ENCODE results near the gene MYCL.
"Not testable (repeated sequence)": the region's sequence is repeated elsewhere in the genome, so short reads cannot be mapped to it uniquely, and the experiment has no call there.

The MYCL gene

DNA sequence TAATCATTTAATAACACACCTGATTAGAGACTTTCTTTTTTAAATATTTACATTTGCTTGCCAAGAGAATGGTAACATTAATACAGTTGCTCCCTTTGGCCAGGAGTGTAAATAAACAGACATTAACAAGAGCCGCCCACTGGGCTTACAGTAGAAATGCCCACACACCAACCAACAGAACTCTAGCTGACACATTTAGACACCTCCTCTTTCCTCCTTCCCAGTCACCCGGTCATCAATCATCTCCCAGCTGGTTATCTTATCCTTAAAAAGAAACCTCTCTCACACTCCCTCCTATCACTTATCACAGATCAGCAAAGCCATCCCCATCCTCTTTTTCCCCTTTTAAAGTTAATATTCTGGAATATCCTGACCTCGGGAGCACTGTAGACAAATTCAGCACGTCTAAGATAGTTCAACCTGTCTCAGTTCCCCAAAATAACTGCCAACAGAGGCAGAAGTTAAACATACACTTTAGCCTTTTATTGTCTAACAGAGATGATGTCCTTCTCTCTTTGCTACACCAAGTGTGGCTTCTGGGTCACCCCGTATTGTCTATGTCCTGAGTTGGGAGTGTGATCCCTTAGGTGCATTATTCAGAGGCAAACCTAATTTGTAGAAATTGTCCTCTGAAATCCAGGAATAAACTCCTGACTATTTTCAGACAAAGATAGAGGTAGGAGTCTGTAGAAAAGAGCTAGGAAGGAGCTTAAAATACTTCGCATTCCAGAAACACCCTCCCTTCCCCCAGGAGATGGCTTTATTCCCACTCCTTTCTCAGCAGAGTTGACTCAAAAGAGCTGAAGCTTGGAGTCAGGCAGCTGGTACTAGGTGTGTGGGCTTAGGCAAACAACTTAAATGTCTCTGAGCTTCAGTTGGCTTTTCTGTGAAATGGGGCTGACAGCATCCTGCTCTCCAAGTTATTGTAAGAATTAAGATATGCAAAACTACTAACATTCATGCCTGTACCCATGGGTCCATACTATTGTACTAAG lies 8.8 kb downstream of the MYCL start:
- peak in 20 of 58 donors; percentile 3 to 74 (median 33) for DNase-seq

GRCh38 chr1:39890880-39891279 lies 10.8 kb downstream of the MYCL start:
- DNase-seq, result no peak

DNA sequence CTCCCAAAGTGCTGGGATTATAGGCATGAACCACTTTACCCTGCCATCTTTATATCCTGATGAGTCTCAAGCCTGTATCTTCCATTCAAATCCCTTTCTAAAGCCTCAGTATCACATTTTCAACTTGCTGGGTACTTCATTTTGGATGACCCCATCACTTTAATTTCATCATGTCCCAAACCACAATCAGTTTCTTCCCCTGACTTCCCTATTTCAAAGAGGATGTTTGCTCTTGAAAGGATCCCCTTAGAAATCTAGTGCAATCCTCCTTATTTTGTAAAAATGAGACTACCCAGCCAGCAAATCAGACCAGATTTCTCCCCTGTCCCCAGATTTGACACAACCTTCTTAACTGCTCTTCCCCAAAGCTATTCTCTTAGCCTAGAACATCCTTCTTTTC lies 11.4 kb downstream of the MYCL start:
- DNase-seq, result no peak

GRCh38 chr1:39886757-39887231 lies 14.9 kb downstream of the MYCL start:
- DNase-seq, result peak in 12 of 58 donors; percentile 7 to 74 (median 24)

- no peak for DNase-seq
Measured at GRCh38 chr1:39885516-39885915, 16.2 kb downstream of the MYCL start.

DNA sequence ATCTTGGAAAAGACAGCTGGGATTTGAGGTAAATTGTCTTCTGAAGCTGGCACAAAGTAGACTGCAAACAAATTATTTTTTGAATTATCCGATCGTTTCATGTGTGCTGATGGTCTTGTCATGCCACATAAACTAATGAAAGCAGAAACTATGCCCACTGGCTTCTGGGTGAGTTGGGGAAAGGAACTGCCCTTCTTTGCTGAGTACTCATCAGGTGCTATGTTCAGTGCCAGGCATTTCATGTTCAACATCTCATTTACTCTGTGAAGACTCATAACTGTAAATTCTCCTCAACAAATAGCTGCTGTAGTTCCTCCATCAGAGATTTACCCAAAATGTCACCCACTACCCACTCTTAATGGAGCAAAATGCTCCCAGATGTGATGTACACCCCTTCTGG lies 19.6 kb downstream of the MYCL start:
- no peak for DNase-seq

DNA sequence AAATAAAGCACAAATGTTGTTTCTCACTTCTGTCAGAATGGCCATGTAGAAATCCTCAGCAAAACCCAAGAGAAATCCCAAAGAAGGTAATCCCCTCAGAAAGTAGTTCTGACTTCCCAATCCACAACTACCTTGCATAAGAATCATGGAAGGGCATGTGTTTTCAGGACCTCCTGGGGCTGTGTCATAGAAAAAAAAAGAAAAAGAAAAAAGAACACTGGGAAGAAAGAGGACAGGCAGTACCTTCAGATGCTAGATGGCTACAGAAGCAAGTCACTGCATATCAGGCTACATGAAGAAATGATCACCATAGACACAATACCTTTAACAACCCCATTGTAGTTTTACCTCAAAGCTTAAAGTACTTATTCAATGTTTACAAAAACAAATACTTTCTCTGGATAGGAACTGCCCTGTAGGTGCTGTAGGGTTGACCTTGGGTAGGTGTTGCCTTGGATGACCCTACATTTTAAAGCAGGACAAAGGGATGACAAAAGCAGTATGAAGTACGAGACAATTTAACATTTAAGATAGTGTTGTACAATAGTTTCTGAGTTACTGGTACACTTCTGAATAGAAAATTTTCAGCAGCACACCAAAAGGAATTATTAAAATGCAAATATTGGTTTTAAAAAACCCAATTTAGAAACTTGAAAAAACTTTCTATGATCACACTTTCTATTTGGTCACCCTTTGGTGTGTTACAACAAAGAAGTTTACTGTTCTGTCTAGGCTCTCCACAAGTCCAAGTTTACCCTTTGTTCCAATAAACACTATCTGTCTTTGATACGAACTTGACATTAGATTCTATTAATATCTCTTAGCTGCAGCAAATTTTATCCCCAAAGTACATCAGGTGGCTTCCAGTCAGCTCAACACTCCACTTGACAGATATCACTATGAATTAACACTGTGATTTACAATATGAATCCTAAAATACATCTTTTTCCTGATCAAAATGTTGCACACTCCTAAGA lies 23.4 kb downstream of the MYCL start:
- no peak for DNase-seq

DNA sequence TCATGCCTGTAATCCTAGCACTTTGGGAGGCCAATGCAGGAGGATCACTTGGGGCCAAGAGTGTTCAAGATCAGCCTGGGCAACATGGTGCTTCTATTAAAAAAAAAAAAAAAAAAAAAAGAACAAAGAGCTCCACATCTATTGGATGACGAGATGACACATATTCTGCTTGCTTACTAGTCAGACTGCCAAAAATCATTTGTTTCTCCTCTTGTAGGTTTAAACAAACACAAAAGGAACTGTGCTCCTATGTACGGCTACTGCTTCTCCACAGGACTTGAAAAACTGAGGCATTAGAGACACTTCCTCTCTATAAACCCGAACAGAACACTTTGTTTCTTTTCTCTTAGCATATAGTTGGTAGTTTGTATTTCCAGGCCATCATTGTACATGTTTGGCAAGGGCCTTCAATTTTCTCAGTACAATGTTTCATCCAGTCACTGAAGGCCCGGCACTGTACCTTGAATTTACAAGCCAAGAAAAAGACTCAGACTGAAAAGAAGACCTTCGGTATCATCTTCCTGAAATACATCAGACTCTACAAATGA lies 24.4 kb downstream of the MYCL start:
- DNase-seq, result no peak

GRCh38 chr1:39876144-39876543 lies 25.6 kb downstream of the MYCL start:
- DNase-seq, result peak in 1 of 58 donors; percentile 10

GRCh38 chr1:39872698-39873097 lies 29.0 kb downstream of the MYCL start:
- DNase-seq, result no peak

DNA sequence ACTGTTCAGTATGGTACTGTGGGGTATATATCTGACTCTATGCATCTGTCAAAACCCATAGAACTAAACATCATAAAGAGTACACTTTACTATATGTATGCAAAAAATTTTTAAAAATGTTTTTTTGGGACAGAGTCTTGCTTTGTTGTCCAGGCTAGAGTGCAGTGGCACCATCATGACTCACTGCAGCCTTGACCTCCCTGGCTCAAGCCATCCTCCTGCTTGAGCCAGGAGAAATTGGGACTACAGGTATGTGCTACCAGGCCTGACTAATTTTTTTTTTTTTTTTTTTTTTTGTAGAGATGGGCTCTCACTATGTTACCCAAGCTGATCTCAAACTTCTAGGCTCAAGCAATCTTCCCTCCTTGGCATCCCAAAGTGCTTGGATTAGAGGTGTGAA lies 29.9 kb downstream of the MYCL start:
- no peak for DNase-seq

DNA sequence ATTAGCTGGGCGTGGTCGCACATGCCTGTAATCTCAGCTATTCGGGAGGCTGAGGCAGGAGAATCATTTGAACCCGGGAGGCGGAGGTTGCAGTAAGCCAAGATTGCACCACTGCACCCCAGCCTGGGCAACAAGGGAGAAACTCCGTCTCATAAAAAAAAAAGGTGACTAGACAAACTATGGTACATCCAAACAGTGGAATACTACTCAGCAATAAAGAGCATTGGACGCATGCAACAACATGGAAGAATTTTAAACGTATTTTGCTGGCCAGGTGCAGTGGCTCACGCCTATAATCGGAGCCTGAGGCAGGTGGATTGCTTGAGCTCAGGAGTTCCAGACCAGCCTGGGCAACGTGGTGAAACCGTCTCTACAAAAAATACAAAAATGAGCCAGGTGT lies 30.7 kb downstream of the MYCL start:
- DNase-seq, result not testable (repeated sequence)

DNA sequence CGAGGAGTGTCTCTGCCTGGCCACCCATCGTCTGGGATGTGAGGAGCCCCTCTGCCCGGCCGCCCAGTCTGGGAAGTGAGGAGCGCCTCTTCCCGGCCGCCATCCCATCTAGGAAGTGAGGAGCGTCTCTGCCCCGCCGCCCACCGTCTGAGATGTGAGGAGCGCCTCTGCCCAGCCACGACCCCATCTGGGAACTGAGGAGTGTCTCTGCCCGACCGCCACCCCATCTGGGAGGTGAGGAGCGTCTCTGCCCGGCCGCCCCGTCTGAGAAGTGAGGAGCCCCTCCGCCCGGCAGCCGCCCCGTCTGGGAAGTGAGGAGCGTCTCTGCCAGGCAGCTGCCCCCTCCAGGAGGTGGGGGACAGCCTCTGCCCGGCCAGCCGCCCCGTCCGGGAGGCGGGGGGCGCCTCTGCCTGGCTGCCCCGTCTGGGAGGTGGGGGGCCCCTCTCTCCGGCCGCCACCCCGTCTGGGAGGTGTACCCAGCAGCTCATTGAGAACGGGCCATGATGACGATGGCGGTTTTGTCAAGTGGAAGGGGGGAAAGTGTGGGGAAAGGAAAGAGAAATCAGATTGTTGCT lies 32.1 kb downstream of the MYCL start:
- DNase-seq, result not testable (repeated sequence)

DNA sequence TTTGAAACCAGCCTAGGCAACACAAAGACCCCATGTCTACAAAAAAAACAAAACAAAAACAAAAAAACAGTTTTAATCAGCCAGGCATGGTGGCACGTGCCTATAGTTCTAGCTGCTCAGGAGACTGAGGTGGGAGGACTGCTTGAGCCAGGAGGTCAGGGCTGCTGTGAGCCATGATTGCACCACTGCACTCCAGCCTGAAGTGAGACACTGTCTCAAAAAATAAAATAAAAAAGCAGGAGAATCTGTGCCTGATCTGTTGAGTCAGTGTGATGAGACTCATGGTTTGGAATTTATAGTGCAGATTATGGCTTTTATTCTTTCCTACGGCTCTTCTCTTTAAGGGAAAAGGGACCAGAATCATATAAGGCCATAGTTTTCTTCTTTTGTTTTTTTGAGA lies 35.0 kb downstream of the MYCL start:
- no peak for DNase-seq

- no peak for DNase-seq
Measured at GRCh38 chr1:39865762-39866161, 36.0 kb downstream of the MYCL start.

DNA sequence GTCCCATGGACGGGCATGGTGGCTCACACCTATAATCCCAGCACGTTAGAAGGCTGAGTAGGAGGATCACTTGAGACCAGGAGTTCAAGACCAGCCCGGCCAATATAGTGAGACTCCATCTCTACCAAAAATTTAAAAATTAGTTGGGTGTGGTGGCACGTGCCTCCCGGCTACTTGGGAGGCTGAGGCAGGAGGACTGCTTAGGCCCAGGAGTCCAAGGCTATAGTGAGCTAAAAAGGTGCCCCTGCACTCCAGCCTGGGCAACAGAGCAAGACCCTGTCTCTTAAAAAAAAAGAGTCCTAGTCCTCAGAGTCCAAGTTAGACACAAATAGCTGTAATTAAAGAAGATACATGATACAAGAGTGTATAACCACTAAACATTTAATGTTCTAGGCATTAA lies 38.5 kb downstream of the MYCL start:
- no peak for DNase-seq

- DNase-seq, result no peak
Measured at GRCh38 chr1:39861003-39861402, 40.7 kb downstream of the MYCL start.

DNA sequence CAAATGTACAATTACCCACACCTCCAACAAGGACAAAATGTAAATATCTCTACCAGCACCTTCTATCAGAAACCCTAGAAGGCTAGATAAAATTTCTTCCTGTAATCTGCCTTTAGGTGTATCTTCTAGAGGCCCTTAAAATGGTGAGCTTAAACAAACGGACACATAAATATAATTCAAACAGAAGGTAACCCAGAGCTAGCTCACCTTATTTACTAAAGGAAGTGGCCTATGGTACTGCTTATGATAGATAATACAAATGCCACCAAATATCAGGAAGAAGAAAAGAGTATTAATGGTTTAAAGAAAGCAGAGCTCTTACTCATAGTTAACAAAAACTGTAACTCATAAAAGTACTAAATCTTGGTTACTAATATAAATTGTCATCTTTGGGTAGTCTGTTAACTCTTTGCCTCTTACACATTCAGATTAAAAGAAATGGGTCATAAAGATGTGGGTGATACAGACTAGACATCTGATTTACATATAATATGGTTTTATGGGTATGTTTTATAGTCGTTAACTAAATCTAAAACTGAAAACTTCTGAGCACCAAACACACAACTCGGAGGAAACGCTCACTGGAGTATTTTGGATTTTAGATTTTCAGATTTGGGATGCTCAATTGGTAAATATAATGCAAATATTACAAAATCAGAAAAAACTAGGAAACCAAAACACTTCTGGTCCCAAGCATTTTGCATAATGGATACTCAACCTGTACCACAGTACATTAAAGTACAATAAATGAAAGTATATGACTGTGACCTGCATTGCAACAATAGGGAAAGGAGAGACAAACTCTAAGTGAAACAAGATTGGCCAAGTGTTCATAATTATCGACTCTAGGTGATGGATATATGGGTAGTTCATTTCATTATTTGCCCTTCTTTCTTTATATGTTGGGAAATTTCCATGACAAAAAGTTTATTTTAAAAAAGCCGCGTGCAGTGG lies 41.6 kb downstream of the MYCL start:
- DNase-seq, result no peak

GRCh38 chr1:39858315-39858714 lies 43.4 kb downstream of the MYCL start:
- DNase-seq, result no peak
